ENCODE measurements around the gene MMP17.

DNA sequence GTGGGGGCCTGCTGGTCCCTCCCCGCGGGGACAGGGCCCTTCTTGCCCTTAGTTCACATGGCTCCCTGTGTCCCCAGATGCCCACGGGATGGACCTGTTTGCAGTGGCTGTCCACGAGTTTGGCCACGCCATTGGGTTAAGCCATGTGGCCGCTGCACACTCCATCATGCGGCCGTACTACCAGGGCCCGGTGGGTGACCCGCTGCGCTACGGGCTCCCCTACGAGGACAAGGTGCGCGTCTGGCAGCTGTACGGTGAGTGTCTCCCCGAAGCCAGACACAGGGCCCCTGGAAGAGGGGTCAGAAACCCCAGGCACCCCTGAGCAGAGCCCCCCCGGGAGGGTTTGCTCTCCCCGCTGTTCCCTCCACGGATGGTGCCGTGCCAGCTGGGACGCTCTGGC is 13.4 kb downstream of the MMP17 start:
- TF ChIP-seq POLR2A (IDR thresholded peaks at IDR 0.05): no peak
- TF ChIP-seq CTCF (IDR thresholded peaks at IDR 0.05): no peak
- no peak for TF ChIP-seq POLR2AphosphoS5 (IDR thresholded peaks at IDR 0.05; ENCODE audit: insufficient read depth in 1 of 2, low read depth in 1 of 2)

All from vagina (tissue), 2 donors.